GM23338 (cell line): ENCODE results near the gene MYRFL. TPM values are rescaled to one million over a fixed set of nuclear protein-coding genes. Genes with fewer than 3 reads are reported as not detected.

Source experiments
- ATAC-seq: fragments of 200-7000 bp; cut with Tn5 transposase; 3 replicates; pipeline ENCODE4 v1.9.1; 2020
- DNase-seq: peaks from one replicate; pipeline ENCODE4 v3.0.0-alpha.2; 2015; ENCODE audit warnings: low spot score
- H2AFZ ChIP-seq: fragments of 200-600 bp; sonication (generic); 2 replicates; pipeline ENCODE4 v1.8.0; 2016; ENCODE audit warnings: antibody characterized with exemption, mild to moderate bottlenecking, moderate library complexity
- H3F3A ChIP-seq: fragments of 200-600 bp; sonication (generic); replicated peaks from 2 replicates; pipeline ENCODE4 v1.8.0; 2017; ENCODE audit warnings: antibody characterized with exemption, mixed run types, low read depth
- H3K27ac ChIP-seq: fragments of 200-600 bp; sonication (generic); 2 replicates; pipeline ENCODE4 v1.6.1; 2016; ENCODE audit warnings: low read depth
- H3K27me3 ChIP-seq: fragments of 200-600 bp; sonication (generic); 2 replicates; pipeline ENCODE4 v1.8.0; 2016; ENCODE audit warnings: mild to moderate bottlenecking, mixed run types, moderate library complexity; ENCODE audit not compliant: insufficient read depth
- H3K36me3 ChIP-seq: fragments of 200-600 bp; sonication (generic); 2 replicates; pipeline ENCODE4 v1.8.0; 2016; ENCODE audit warnings: mild to moderate bottlenecking; ENCODE audit not compliant: insufficient read depth
- H3K4me1 ChIP-seq: fragments of 200-600 bp; sonication (generic); 2 replicates; pipeline ENCODE4 v1.8.0; 2016; ENCODE audit warnings: mild to moderate bottlenecking, moderate library complexity; ENCODE audit not compliant: insufficient read depth
- H3K4me2 ChIP-seq: fragments of 200-600 bp; sonication (generic); 2 replicates; pipeline ENCODE4 v1.7.1; 2017; ENCODE audit warnings: mixed run types
- H3K4me3 ChIP-seq: fragments of 200-600 bp; sonication (generic); 2 replicates; pipeline ENCODE4 v1.6.1; 2016; ENCODE audit warnings: mixed run types
- H3K79me2 ChIP-seq: fragments of 200-600 bp; sonication (generic); replicated peaks from 2 replicates; pipeline ENCODE4 v1.8.0; 2017; ENCODE audit warnings: mild to moderate bottlenecking; ENCODE audit not compliant: insufficient read depth
- H3K9me2 ChIP-seq: fragments of 200-600 bp; sonication (generic); 2 replicates; pipeline ENCODE4 v1.8.0; 2017; ENCODE audit not compliant: insufficient read depth
- H4K20me1 ChIP-seq: fragments of 200-600 bp; sonication (generic); replicated peaks from 2 replicates; pipeline ENCODE4 v1.8.0; 2017; ENCODE audit warnings: mild to moderate bottlenecking; ENCODE audit not compliant: insufficient read depth
- H3K27ac Mint-ChIP-seq: 2 replicates; pipeline ENCODE4 v1.8.0; 2020; ENCODE audit warnings: inconsistent platforms, mild to moderate bottlenecking, moderate library complexity, mixed read lengths
- H3K27me3 Mint-ChIP-seq: 3 replicates; pipeline ENCODE4 v1.8.0; 2022; ENCODE audit warnings: low read depth, mild to moderate bottlenecking, moderate library complexity, mixed read lengths, inconsistent platforms; ENCODE audit not compliant: insufficient read depth, poor library complexity
- H3K36me3 Mint-ChIP-seq: 3 replicates; pipeline ENCODE4 v1.8.0; 2021; ENCODE audit warnings: low read depth, mild to moderate bottlenecking, inconsistent platforms, moderate library complexity, mixed read lengths
- H3K4me1 Mint-ChIP-seq: 3 replicates; pipeline ENCODE4 v1.8.0; 2020; ENCODE audit warnings: mild to moderate bottlenecking, inconsistent platforms, mixed read lengths
- H3K4me3 Mint-ChIP-seq: 3 replicates; pipeline ENCODE4 v1.8.0; 2021; ENCODE audit warnings: moderate library complexity, mild to moderate bottlenecking, inconsistent platforms, mixed read lengths
- H3K9me3 Mint-ChIP-seq: 3 replicates; pipeline ENCODE4 v1.8.0; 2020; ENCODE audit warnings: moderate library complexity, mild to moderate bottlenecking, inconsistent platforms, mixed read lengths
- CREB1 ChIP-seq: fragments of 250-450 bp; sonication (Bioruptor Pico); IDR thresholded peaks from 2 replicates; pipeline ENCODE4 v1.5.0; 2020; ENCODE audit warnings: low read depth, mild to moderate bottlenecking, moderate library complexity
- CTCF ChIP-seq, 2 experiments: fragments of 200-600 bp in 1 of 2; sonication (generic) in 1 of 2; conservative IDR thresholded peaks; 2 replicates each; pipeline versions ENCODE4 v1.5.1 to v1.6.1; 2016 to 2017; ENCODE audit warnings: antibody characterized with exemption in 2 of 2, low read depth in 2 of 2, mild to moderate bottlenecking in 2 of 2, moderate library complexity in 1 of 2
- EZH2 ChIP-seq: fragments of 200-600 bp; sonication (generic); IDR thresholded peaks from one replicate; pipeline ENCODE4 v1.8.0; 2017; ENCODE audit warnings: antibody characterized with exemption, mild to moderate bottlenecking, low read depth; ENCODE audit not compliant: unreplicated experiment
- EZH2phosphoT487 ChIP-seq: fragments of 200-600 bp; sonication (generic); IDR thresholded peaks from one replicate; pipeline ENCODE4 v1.8.1; 2018; ENCODE audit warnings: antibody characterized with exemption; ENCODE audit not compliant: unreplicated experiment
- JUNB ChIP-seq: IDR thresholded peaks from one replicate; pipeline ENCODE4 v1.6.1; 2016; ENCODE audit warnings: antibody characterized with exemption; ENCODE audit not compliant: unreplicated experiment
- NANOG ChIP-seq: IDR thresholded peaks from 2 replicates; pipeline ENCODE4 v1.6.1; 2016; ENCODE audit warnings: antibody characterized with exemption, borderline replicate concordance
- POLR2AphosphoS5 ChIP-seq: IDR thresholded peaks from 2 replicates; pipeline ENCODE4 v1.6.1; 2016; ENCODE audit warnings: antibody characterized with exemption, low read depth
- REST ChIP-seq: IDR thresholded peaks from one replicate; pipeline ENCODE4 v1.6.1; 2018; ENCODE audit warnings: antibody characterized with exemption; ENCODE audit not compliant: unreplicated experiment
- STAT1 ChIP-seq: IDR thresholded peaks from one replicate; pipeline ENCODE4 v1.6.1; 2016; ENCODE audit warnings: antibody characterized with exemption; ENCODE audit not compliant: unreplicated experiment
- ZNF114 ChIP-seq: fragments of 250-450 bp; sonication (Bioruptor Pico); IDR thresholded peaks from 2 replicates; pipeline ENCODE4 v1.5.0; 2020; ENCODE audit warnings: mild to moderate bottlenecking, moderate library complexity
- ZNF331 ChIP-seq: fragments of 250-450 bp; sonication (Bioruptor Pico); IDR thresholded peaks from 2 replicates; pipeline ENCODE4 v1.5.0; 2020; ENCODE audit warnings: low read depth, mild to moderate bottlenecking, moderate library complexity
- polyA plus RNA-seq: library from polyadenylated mRNA; unstranded; fragments of >200 nt; fragmentation: Nextera tagmentation; extraction: Ambion mirVana; gene quantifications from 2 replicates; pipeline ENCODE4 v1.2.1, GENCODE V29; 2016
- total RNA-seq: library from RNA; depleted of rRNA; stranded (reverse); fragments of >200 nt; shearing (Covaris generic); gene quantifications from 2 replicates; pipeline ENCODE4 v1.2.3, GENCODE V29; 2014
- TF ChIP-seq, protein P1 (sequence below): fragments of 250-450 bp; sonication (Bioruptor Pico); IDR thresholded peaks from 2 replicates; pipeline ENCODE4 v1.5.0; 2020; ENCODE audit warnings: mild to moderate bottlenecking, moderate library complexity
- TF ChIP-seq, protein P2 (sequence below): IDR thresholded peaks from 2 replicates; pipeline ENCODE4 v1.6.1; 2016; ENCODE audit warnings: antibody characterized with exemption

MYRFL gene
- total and polyA plus RNA-seq, 2 experiments from 2014 or later: 2.3 to 2.8 TPM

DNA sequence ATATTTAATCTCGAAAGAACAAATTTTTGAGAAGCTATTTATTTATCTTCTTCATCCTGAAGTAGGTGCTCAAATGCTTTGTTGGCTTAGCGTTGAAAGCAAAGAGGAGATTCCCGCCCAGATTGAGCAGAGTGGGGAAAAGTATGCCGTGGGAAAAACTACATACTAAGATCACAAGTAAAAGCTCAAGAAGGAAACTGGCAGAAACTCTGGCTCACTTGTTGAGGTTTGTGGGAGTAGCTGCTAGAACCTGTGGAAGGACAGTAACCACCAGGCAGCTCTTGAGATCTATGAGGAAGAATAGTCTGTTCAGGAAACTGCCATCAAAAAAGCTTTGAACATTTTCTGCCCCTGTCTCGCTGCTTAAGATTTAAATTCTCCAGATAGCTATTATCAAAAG lies 3.9 kb downstream of the MYRFL start:
- no peaks in the 10 kb centered on the region for H3K9me2 ChIP-seq
- no peaks in the 10 kb centered on the region for H3K4me1 ChIP-seq
- H3F3A ChIP-seq: no peaks in the 10 kb centered on the region
- no peaks in the 10 kb centered on the region for H3K27me3 ChIP-seq
- H3K36me3 ChIP-seq: no peaks in the 10 kb centered on the region
- H4K20me1 ChIP-seq: no peaks in the 10 kb centered on the region
- Mint-ChIP-seq H3K4me3 (no peak overlapping the region), H3K9me3 (no peaks in the 10 kb centered on the region), H3K27ac (no peak overlapping the region), H3K27me3 (no peaks in the 10 kb centered on the region), H3K36me3 (no peaks in the 10 kb centered on the region), H3K4me1 (peaks cover 2% of the 10 kb centered on the region; the same call in 1 of the 3 replicates)
- no peak for DNase-seq
- no peak overlapping the region for H3K27ac ChIP-seq
- H3K4me2 ChIP-seq: no peak overlapping the region
- ATAC-seq: no peak
- TF ChIP-seq, protein P1, sequence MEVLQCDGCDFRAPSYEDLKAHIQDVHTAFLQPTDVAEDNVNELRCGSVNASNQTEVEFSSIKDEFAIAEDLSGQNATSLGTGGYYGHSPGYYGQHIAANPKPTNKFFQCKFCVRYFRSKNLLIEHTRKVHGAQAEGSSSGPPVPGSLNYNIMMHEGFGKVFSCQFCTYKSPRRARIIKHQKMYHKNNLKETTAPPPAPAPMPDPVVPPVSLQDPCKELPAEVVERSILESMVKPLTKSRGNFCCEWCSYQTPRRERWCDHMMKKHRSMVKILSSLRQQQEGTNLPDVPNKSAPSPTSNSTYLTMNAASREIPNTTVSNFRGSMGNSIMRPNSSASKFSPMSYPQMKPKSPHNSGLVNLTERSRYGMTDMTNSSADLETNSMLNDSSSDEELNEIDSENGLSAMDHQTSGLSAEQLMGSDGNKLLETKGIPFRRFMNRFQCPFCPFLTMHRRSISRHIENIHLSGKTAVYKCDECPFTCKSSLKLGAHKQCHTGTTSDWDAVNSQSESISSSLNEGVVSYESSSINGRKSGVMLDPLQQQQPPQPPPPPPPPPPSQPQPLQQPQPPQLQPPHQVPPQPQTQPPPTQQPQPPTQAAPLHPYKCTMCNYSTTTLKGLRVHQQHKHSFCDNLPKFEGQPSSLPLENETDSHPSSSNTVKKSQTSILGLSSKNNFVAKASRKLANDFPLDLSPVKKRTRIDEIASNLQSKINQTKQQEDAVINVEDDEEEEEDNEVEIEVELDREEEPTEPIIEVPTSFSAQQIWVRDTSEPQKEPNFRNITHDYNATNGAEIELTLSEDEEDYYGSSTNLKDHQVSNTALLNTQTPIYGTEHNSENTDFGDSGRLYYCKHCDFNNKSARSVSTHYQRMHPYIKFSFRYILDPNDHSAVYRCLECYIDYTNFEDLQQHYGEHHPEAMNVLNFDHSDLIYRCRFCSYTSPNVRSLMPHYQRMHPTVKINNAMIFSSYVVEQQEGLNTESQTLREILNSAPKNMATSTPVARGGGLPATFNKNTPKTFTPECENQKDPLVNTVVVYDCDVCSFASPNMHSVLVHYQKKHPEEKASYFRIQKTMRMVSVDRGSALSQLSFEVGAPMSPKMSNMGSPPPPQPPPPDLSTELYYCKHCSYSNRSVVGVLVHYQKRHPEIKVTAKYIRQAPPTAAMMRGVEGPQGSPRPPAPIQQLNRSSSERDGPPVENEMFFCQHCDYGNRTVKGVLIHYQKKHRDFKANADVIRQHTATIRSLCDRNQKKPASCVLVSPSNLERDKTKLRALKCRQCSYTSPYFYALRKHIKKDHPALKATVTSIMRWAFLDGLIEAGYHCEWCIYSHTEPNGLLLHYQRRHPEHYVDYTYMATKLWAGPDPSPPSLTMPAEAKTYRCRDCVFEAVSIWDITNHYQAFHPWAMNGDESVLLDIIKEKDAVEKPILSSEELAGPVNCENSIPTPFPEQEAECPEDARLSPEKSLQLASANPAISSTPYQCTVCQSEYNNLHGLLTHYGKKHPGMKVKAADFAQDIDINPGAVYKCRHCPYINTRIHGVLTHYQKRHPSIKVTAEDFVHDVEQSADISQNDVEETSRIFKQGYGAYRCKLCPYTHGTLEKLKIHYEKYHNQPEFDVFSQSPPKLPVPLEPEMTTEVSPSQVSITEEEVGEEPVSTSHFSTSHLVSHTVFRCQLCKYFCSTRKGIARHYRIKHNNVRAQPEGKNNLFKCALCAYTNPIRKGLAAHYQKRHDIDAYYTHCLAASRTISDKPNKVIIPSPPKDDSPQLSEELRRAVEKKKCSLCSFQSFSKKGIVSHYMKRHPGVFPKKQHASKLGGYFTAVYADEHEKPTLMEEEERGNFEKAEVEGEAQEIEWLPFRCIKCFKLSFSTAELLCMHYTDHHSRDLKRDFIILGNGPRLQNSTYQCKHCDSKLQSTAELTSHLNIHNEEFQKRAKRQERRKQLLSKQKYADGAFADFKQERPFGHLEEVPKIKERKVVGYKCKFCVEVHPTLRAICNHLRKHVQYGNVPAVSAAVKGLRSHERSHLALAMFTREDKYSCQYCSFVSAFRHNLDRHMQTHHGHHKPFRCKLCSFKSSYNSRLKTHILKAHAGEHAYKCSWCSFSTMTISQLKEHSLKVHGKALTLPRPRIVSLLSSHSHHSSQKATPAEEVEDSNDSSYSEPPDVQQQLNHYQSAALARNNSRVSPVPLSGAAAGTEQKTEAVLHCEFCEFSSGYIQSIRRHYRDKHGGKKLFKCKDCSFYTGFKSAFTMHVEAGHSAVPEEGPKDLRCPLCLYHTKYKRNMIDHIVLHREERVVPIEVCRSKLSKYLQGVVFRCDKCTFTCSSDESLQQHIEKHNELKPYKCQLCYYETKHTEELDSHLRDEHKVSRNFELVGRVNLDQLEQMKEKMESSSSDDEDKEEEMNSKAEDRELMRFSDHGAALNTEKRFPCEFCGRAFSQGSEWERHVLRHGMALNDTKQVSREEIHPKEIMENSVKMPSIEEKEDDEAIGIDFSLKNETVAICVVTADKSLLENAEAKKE: no peak
- TF ChIP-seq CREB1 (CRISPR knock-in tag) (no peak), STAT1 (no peak), CTCF (conservative IDR thresholded peaks at IDR 0.05; ENCODE audit: low read depth in 2 of 2) (no peak), ZNF331 (CRISPR knock-in tag) (no peak), NANOG (no peak), ZNF114 (no peak), EZH2 (no peak), POLR2AphosphoS5 (no peak), JUNB (no peak), REST (no peak), EZH2phosphoT487 (no peak)
- TF ChIP-seq, protein P2, sequence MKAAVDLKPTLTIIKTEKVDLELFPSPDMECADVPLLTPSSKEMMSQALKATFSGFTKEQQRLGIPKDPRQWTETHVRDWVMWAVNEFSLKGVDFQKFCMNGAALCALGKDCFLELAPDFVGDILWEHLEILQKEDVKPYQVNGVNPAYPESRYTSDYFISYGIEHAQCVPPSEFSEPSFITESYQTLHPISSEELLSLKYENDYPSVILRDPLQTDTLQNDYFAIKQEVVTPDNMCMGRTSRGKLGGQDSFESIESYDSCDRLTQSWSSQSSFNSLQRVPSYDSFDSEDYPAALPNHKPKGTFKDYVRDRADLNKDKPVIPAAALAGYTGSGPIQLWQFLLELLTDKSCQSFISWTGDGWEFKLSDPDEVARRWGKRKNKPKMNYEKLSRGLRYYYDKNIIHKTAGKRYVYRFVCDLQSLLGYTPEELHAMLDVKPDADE: no peak
- no peak overlapping the region for H3K4me3 ChIP-seq
- no peaks in the 10 kb centered on the region for H3K79me2 ChIP-seq
- no peak overlapping the region for H2AFZ ChIP-seq
